ENCODE measurements around the gene NAXE.

DNA sequence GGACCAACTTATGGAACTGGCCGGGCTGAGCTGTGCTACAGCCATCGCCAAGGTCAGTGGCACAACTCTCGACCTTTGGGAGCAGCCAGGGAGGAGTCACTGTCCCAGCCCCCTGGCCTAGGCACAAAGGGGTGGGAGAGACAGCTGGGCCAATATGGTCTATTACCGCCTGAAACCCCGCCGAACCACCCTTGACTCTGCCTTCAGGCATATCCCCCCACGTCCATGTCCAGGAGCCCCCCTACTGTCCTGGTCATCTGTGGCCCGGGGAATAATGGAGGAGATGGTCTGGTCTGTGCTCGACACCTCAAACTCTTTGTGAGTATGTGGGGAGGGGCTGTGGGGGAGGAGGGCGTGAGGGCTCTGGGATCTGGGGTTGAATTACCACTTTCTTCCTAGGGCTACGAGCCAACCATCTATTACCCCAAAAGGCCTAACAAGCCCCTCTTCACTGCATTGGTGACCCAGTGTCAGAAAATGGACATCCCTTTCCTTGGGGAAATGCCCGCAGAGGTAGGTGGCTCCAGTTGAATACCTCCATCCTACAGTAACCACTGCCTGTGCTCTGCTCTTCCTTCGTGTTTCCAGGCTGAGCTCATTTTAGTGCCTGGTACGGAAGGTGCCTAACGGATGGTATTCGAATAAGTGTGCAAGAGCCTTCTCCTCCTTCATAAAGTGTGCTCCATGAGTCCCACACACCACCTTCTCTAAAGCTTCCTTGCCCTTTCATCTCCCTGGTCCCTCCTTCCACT is 758 bp downstream of the NAXE start:
- TF ChIP-seq, protein P1, sequence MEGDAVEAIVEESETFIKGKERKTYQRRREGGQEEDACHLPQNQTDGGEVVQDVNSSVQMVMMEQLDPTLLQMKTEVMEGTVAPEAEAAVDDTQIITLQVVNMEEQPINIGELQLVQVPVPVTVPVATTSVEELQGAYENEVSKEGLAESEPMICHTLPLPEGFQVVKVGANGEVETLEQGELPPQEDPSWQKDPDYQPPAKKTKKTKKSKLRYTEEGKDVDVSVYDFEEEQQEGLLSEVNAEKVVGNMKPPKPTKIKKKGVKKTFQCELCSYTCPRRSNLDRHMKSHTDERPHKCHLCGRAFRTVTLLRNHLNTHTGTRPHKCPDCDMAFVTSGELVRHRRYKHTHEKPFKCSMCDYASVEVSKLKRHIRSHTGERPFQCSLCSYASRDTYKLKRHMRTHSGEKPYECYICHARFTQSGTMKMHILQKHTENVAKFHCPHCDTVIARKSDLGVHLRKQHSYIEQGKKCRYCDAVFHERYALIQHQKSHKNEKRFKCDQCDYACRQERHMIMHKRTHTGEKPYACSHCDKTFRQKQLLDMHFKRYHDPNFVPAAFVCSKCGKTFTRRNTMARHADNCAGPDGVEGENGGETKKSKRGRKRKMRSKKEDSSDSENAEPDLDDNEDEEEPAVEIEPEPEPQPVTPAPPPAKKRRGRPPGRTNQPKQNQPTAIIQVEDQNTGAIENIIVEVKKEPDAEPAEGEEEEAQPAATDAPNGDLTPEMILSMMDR (IDR thresholded peaks at IDR 0.05; ENCODE audit: poor library complexity, severe bottlenecking): no peak
- TF ChIP-seq EZH2 (IDR thresholded peaks at IDR 0.05; ENCODE audit: borderline replicate concordance, insufficient read depth, low read length, poor library complexity, severe bottlenecking) (no peak), MXI1 (conservative IDR thresholded peaks at IDR 0.05; ENCODE audit: poor library complexity, severe bottlenecking) (no peak), POLR2AphosphoS5 (IDR thresholded peaks at IDR 0.05) (no peak), EP300 (conservative IDR thresholded peaks at IDR 0.05; ENCODE audit: poor library complexity, severe bottlenecking) (no peak), SMC3 (conservative IDR thresholded peaks at IDR 0.05; ENCODE audit: poor library complexity) (no peak), RAD21 (conservative IDR thresholded peaks at IDR 0.05) (no peak), TAF1 (IDR thresholded peaks at IDR 0.05; ENCODE audit: low read depth) (no peak)
- TF ChIP-seq, protein P2, sequence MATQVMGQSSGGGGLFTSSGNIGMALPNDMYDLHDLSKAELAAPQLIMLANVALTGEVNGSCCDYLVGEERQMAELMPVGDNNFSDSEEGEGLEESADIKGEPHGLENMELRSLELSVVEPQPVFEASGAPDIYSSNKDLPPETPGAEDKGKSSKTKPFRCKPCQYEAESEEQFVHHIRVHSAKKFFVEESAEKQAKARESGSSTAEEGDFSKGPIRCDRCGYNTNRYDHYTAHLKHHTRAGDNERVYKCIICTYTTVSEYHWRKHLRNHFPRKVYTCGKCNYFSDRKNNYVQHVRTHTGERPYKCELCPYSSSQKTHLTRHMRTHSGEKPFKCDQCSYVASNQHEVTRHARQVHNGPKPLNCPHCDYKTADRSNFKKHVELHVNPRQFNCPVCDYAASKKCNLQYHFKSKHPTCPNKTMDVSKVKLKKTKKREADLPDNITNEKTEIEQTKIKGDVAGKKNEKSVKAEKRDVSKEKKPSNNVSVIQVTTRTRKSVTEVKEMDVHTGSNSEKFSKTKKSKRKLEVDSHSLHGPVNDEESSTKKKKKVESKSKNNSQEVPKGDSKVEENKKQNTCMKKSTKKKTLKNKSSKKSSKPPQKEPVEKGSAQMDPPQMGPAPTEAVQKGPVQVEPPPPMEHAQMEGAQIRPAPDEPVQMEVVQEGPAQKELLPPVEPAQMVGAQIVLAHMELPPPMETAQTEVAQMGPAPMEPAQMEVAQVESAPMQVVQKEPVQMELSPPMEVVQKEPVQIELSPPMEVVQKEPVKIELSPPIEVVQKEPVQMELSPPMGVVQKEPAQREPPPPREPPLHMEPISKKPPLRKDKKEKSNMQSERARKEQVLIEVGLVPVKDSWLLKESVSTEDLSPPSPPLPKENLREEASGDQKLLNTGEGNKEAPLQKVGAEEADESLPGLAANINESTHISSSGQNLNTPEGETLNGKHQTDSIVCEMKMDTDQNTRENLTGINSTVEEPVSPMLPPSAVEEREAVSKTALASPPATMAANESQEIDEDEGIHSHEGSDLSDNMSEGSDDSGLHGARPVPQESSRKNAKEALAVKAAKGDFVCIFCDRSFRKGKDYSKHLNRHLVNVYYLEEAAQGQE (IDR thresholded peaks at IDR 0.05; ENCODE audit: borderline replicate concordance): no peak

Data from neural cell (in vitro differentiated cells).